AG09309 (cell line): ENCODE measurements around the gene LPAR3.

Experiments used
- DNase-seq: peaks from one replicate; pipeline ENCODE4 v3.0.0-alpha.2; 2010; ENCODE audit warnings: low read depth
- H3K4me3 ChIP-seq: 2 replicates; pipeline ENCODE4 v1.5.1; 2011; ENCODE audit warnings: mild to moderate bottlenecking, low read depth, low read length, moderate library complexity; ENCODE audit not compliant: control insufficient read depth
- TF ChIP-seq, protein P1 (sequence below): IDR thresholded peaks from 2 replicates; pipeline ENCODE4 v1.5.1; 2011; ENCODE audit warnings: mild to moderate bottlenecking, low read depth, low read length, inconsistent platforms; ENCODE audit not compliant: insufficient read depth, control insufficient read depth; ENCODE audit errors: missing control alignments

Gene LPAR3

DNA sequence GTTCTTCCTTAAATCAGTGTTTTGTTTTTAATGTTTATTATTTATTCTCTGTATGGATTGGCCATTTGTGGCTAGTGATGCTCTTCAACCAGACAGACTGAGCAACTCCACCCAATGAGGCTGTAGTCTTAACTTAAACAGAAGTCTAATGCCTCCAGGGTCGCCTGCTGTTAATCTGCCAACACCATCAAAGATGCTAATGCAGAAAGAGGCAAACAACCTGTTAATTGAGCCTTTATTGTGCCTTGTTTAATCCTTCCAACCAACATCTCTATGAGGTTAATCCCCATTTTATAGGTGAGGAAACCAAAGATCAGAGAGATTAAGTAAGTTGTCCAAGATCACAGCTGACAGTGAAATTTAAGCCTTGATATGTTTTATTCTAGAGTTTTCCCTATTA, 123.4 kb downstream of the LPAR3 start:
- DNase-seq = no peak
- TF ChIP-seq, protein P1, sequence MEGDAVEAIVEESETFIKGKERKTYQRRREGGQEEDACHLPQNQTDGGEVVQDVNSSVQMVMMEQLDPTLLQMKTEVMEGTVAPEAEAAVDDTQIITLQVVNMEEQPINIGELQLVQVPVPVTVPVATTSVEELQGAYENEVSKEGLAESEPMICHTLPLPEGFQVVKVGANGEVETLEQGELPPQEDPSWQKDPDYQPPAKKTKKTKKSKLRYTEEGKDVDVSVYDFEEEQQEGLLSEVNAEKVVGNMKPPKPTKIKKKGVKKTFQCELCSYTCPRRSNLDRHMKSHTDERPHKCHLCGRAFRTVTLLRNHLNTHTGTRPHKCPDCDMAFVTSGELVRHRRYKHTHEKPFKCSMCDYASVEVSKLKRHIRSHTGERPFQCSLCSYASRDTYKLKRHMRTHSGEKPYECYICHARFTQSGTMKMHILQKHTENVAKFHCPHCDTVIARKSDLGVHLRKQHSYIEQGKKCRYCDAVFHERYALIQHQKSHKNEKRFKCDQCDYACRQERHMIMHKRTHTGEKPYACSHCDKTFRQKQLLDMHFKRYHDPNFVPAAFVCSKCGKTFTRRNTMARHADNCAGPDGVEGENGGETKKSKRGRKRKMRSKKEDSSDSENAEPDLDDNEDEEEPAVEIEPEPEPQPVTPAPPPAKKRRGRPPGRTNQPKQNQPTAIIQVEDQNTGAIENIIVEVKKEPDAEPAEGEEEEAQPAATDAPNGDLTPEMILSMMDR = no peak
- no peak overlapping the region for H3K4me3 ChIP-seq

DNA sequence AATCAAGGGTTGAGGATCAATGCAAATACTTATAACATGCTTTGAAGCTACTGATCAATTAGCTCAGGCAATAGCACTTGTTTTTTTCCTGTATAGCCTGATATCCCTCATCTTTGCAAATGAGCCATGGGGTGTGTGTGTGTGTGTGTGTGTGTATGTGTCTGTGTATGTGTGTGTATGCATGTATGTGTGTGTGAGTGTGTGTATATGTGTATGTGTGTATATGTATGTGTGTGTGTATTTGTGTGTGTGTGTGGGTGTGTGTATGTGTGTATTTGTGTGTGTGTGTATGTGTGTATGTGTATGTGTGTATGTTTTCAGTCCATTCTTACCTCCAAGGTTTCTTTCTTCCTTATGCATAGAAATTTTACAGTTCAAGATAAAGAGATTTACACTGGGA, 124.4 kb downstream of the LPAR3 start:
- DNase-seq = no peak
- no peak overlapping the region for H3K4me3 ChIP-seq
- TF ChIP-seq, protein P1 = no peak

DNA sequence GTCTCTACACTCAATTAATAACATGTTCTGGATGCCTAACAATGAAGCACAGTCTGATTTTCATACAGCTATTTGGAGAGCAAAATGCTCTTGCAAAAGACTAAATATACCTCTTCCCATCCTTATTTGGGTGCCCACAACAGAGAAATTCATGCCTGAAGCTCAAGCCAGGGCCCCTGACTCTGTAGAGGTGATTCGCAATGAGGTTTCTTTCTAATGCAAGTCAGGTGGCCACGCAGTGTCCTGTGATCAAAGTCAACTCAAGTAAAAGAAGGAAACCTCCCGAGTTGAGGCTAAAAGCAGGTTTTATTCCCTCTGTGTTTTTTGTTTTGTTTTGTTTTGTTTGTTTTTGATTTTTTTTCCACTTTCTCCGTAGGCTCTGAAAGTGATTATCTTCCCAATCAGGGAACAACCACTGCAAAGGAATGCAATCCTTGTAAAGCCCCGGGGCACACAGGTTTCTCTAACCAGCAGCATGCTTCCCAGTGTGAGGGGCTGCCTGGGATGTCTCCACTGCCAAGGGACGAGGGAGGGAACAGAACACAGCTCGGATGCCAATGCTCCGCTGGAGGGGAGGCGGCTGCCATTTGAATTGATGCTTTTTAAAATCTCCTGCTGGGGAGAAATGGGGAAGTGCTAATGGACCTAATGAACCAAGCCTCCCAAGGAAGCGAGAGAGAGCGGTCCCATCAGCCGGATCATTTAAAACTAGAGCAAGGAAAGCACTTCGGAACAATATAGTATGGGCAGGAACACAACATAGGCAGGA, 128.9 kb downstream of the LPAR3 start:
- no peak overlapping the region for H3K4me3 ChIP-seq
- DNase-seq = no peak
- TF ChIP-seq, protein P1 = no peak

DNA sequence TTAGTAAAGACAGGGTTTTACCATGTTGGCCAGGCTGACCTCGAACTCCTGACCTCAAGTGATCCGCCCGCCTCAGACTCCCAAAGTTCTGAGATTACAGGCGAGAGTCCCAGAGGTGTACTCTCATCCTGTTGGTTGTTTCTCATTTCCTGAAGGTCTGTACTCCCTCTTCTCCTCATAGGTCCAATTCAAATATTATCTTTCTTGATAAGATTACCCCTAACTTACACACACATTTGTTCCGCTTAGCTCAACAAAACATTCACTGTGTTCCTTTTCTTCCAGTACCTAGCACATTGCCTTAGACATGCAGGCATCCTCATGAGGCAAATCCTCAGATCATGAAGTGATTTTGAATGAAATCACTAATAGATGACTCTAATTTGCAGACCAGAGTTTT, 130.3 kb downstream of the LPAR3 start:
- TF ChIP-seq, protein P1 = no peak
- no peak for DNase-seq
- H3K4me3 ChIP-seq = no peak overlapping the region
